HepG2 (cell line): ENCODE measurements around the gene SUSD3. TPM values are rescaled to one million over a fixed set of nuclear protein-coding genes. Genes with fewer than 3 reads are reported as not detected.

Experiments
- ARNT ChIP-seq: fragments of 450-650 bp; IDR thresholded peaks from 2 replicates; pipeline ENCODE4 v1.6.1; 2017
- ARNT2 ChIP-seq: sonication (generic); formaldehyde crosslinking; IDR thresholded peaks from 2 replicates; pipeline ENCODE4 v1.8.0; 2022; ENCODE audit warnings: mild to moderate bottlenecking, low read depth, missing genetic modification reagents, moderate library complexity
- ARNTL ChIP-seq: sonication (generic); formaldehyde crosslinking; IDR thresholded peaks from 2 replicates; pipeline ENCODE4 v1.4.0; 2020; ENCODE audit warnings: mild to moderate bottlenecking, missing genetic modification reagents
- GATAD1 ChIP-seq: IDR thresholded peaks from 2 replicates; pipeline ENCODE4 v1.6.1; 2016; ENCODE audit warnings: missing genetic modification reagents, missing compliant biosample characterization
- HMGXB4 ChIP-seq, 2 experiments: sonication (generic) in 1 of 2; formaldehyde crosslinking in 1 of 2; IDR thresholded peaks; 2 replicates each; pipeline versions ENCODE4 v1.4.0 to v1.6.1; 2018 to 2020; ENCODE audit warnings: missing genetic modification reagents in 2 of 2, borderline replicate concordance in 1 of 2, low read depth in 1 of 2, mild to moderate bottlenecking in 1 of 2, missing biosample characterization in 1 of 2
- HNRNPL ChIP-seq: fragments of 200-400 bp; formaldehyde crosslinking; IDR thresholded peaks from 2 replicates; pipeline ENCODE4 v1.6.1; 2017; ENCODE audit warnings: mild to moderate bottlenecking, low read depth, low read length
- MXD3 ChIP-seq: IDR thresholded peaks from 2 replicates; pipeline ENCODE4 v1.6.1; 2016; ENCODE audit warnings: mild to moderate bottlenecking, missing biosample characterization, missing genetic modification reagents
- NFIC ChIP-seq: IDR thresholded peaks from 2 replicates; pipeline ENCODE4 v1.6.1; 2012; ENCODE audit warnings: mild to moderate bottlenecking, low read length, inconsistent platforms
- NKX3-1 ChIP-seq: sonication (generic); formaldehyde crosslinking; IDR thresholded peaks from 2 replicates; pipeline ENCODE4 v1.5.0; 2020; ENCODE audit warnings: missing genetic modification reagents
- PBX2 ChIP-seq: IDR thresholded peaks from 2 replicates; pipeline ENCODE4 v1.6.1; 2016; ENCODE audit warnings: control low read depth
- PHB2 ChIP-seq: fragments of 450-650 bp; IDR thresholded peaks from 2 replicates; pipeline ENCODE4 v1.6.1; 2018; ENCODE audit not compliant: partially characterized antibody
- RAD21 ChIP-seq: fragments of 450-650 bp; formaldehyde crosslinking; IDR thresholded peaks from 2 replicates; pipeline ENCODE4 v1.5.0; 2020; ENCODE audit warnings: mild to moderate bottlenecking
- SCMH1 ChIP-seq: sonication (generic); formaldehyde crosslinking; IDR thresholded peaks from 2 replicates; pipeline ENCODE4 v1.9.0; 2021; ENCODE audit warnings: missing genetic modification reagents, mild to moderate bottlenecking, borderline replicate concordance
- SNRNP70 ChIP-seq: fragments of 200-400 bp; formaldehyde crosslinking; IDR thresholded peaks from 2 replicates; pipeline ENCODE4 v1.6.1; 2017; ENCODE audit warnings: mild to moderate bottlenecking, low read depth, low read length, moderate library complexity
- STAT5B ChIP-seq: sonication (generic); formaldehyde crosslinking; IDR thresholded peaks from 2 replicates; pipeline ENCODE4 v1.4.0; 2020; ENCODE audit warnings: missing genetic modification reagents
- ZKSCAN5 ChIP-seq: sonication (generic); formaldehyde crosslinking; IDR thresholded peaks from 2 replicates; pipeline ENCODE4 v1.5.1; 2020; ENCODE audit warnings: mild to moderate bottlenecking, missing genetic modification reagents
- ZNF121 ChIP-seq: sonication (generic); formaldehyde crosslinking; IDR thresholded peaks from 2 replicates; pipeline ENCODE4 v1.5.0; 2020; ENCODE audit warnings: mild to moderate bottlenecking, missing genetic modification reagents
- ZNF142 ChIP-seq: sonication (generic); formaldehyde crosslinking; IDR thresholded peaks from 2 replicates; pipeline ENCODE4 v1.4.0; 2020; ENCODE audit warnings: missing genetic modification reagents
- ZNF737 ChIP-seq: sonication (generic); formaldehyde crosslinking; IDR thresholded peaks from 2 replicates; pipeline ENCODE4 v1.5.0; 2020; ENCODE audit warnings: missing genetic modification reagents, mild to moderate bottlenecking, borderline replicate concordance
- ZNF775 ChIP-seq: sonication (generic); formaldehyde crosslinking; IDR thresholded peaks from 2 replicates; pipeline ENCODE4 v1.4.0; 2020; ENCODE audit warnings: missing genetic modification reagents, mild to moderate bottlenecking, moderate library complexity, borderline replicate concordance
- ZNF784 ChIP-seq: sonication (generic); formaldehyde crosslinking; IDR thresholded peaks from 2 replicates; pipeline ENCODE4 v1.5.1; 2020; ENCODE audit warnings: missing genetic modification reagents, mild to moderate bottlenecking, borderline replicate concordance
- polyA plus RNA-seq, 8 experiments: library from polyadenylated mRNA; depleted of rRNA in 3 of 8; stranded (reverse) in 7 of 8; unstranded in 1 of 8; fragments of >200 nt; fragmentation: Illumina TruSeq in 4 of 8; extraction: Trizol in 4 of 8; gene quantifications; 2 replicates each; pipeline versions ENCODE4 v1.2.1 to v1.2.3, GENCODE V29; 2011 to 2016; ENCODE audit warnings: low read depth in 4 of 8, missing spikeins in 1 of 8, mixed read lengths in 1 of 8; ENCODE audit not compliant: insufficient read depth in 1 of 8
- total RNA-seq, 5 experiments: library from RNA; depleted of rRNA; stranded (reverse); fragments of >200 nt; fragmentation: Illumina TruSeq; extraction: Trizol; gene quantifications; 2 replicates each; pipeline ENCODE4 v1.2.3, GENCODE V29; 2016; ENCODE audit warnings: low read depth in 1 of 5

SUSD3 gene
- total and polyA plus RNA-seq, 2 of the 13 experiments (the other 11 are each of a cell fraction or from before 2014, with no cell fraction given) = 7.0 to 9.1 TPM

- TF ChIP-seq HMGXB4 (CRISPR knock-in tag; IDR thresholded peaks at IDR 0.05; ENCODE audit: borderline replicate concordance in 1 of 2, low read depth in 1 of 2) (no peak), NKX3-1 (CRISPR knock-in tag) (peak; percentile 39; the same call in 1 of the 2 replicates), ZNF775 (CRISPR knock-in tag) (no peak), HNRNPL (peak; percentile 60; the same call in 1 of the 2 replicates), ZNF737 (CRISPR knock-in tag) (no peak), ZKSCAN5 (CRISPR knock-in tag) (no peak), ARNTL (CRISPR knock-in tag) (no peak), ZNF142 (CRISPR knock-in tag) (no peak), ARNT (no peak), ZNF121 (CRISPR knock-in tag) (peak; percentile 17; the same call in 1 of the 2 replicates), ARNT2 (CRISPR knock-in tag) (peak; percentile 85), MXD3 (peak; percentile 70), NFIC (no peak), GATAD1 (CRISPR knock-in tag) (no peak), PHB2 (no peak), ZNF784 (CRISPR knock-in tag) (no peak), PBX2 (CRISPR knock-in tag) (no peak), SNRNP70 (no peak), SCMH1 (CRISPR knock-in tag) (no peak), STAT5B (CRISPR knock-in tag) (no peak), RAD21 (CRISPR knock-in tag) (peak; percentile 63)
These were observed 37.8 kb downstream of the SUSD3 start, which contains the start of gene CARD19 (continued) for GRCh38 chr9:93096131-93096802.
